Raji (cell line): ENCODE data around the gene PIP4P1.
A peak's percentile ranks its signal among the peaks of the same experiment; 100 is the strongest.

Source experiments
- POLR2A ChIP-seq: IDR thresholded peaks from 2 replicates; pipeline ENCODE4 v1.6.1; 2011; ENCODE audit warnings: low read depth, low read length, control low read depth; ENCODE audit not compliant: insufficient read depth

PIP4P1 gene

GRCh38 chr14:20455355-20456300, 5.6 kb downstream of the PIP4P1 start:
- TF ChIP-seq POLR2A: no peak

- TF ChIP-seq POLR2A: peak; percentile 85
These were observed 6.5 kb downstream of the PIP4P1 start, which contains the start of the genes APEX1 and OSGEP for GRCh38 chr14:20454516-20455354. Gene APEX1, plus strand, starts transcription at chr14:20455226. Its CDS starts 420 bp downstream, at chr14:20455646. Gene OSGEP, minus strand, starts transcription at chr14:20454812. Its CDS starts 129 bp downstream, at chr14:20454683.

- TF ChIP-seq POLR2A: no peak
These were observed 14.3 kb downstream of the PIP4P1 start for GRCh38 chr14:20446889-20447288.

- no peak for TF ChIP-seq POLR2A
These were observed 19.8 kb downstream of the PIP4P1 start for GRCh38 chr14:20441461-20441860.

- no peak for TF ChIP-seq POLR2A
These were observed 20.4 kb downstream of the PIP4P1 start for GRCh38 chr14:20440882-20441281.

GRCh38 chr14:20440465-20440864, 20.8 kb downstream of the PIP4P1 start:
- TF ChIP-seq POLR2A: no peak

- TF ChIP-seq POLR2A: no peak
These were observed 22.6 kb downstream of the PIP4P1 start for GRCh38 chr14:20438664-20439063.

- no peak for TF ChIP-seq POLR2A
These were observed 24.9 kb downstream of the PIP4P1 start for GRCh38 chr14:20436363-20436755.

- TF ChIP-seq POLR2A: no peak
These were observed 25.5 kb downstream of the PIP4P1 start, which contains the start of gene KLHL33 for GRCh38 chr14:20435582-20436362. Gene KLHL33, minus strand, starts transcription at chr14:20436166. Its CDS starts 355 bp downstream, at chr14:20435811.

GRCh38 chr14:20434701-20435581, 26.3 kb downstream of the PIP4P1 start:
- TF ChIP-seq POLR2A: no peak

GRCh38 chr14:20429801-20430669, 31.2 kb downstream of the PIP4P1 start:
- no peak for TF ChIP-seq POLR2A

GRCh38 chr14:20428802-20429201, 32.4 kb downstream of the PIP4P1 start:
- no peak for TF ChIP-seq POLR2A

GRCh38 chr14:20428010-20428365, 33.2 kb downstream of the PIP4P1 start:
- TF ChIP-seq POLR2A: no peak
